ENCODE measurements around the gene MTUS2.

Gene MTUS2

DNA sequence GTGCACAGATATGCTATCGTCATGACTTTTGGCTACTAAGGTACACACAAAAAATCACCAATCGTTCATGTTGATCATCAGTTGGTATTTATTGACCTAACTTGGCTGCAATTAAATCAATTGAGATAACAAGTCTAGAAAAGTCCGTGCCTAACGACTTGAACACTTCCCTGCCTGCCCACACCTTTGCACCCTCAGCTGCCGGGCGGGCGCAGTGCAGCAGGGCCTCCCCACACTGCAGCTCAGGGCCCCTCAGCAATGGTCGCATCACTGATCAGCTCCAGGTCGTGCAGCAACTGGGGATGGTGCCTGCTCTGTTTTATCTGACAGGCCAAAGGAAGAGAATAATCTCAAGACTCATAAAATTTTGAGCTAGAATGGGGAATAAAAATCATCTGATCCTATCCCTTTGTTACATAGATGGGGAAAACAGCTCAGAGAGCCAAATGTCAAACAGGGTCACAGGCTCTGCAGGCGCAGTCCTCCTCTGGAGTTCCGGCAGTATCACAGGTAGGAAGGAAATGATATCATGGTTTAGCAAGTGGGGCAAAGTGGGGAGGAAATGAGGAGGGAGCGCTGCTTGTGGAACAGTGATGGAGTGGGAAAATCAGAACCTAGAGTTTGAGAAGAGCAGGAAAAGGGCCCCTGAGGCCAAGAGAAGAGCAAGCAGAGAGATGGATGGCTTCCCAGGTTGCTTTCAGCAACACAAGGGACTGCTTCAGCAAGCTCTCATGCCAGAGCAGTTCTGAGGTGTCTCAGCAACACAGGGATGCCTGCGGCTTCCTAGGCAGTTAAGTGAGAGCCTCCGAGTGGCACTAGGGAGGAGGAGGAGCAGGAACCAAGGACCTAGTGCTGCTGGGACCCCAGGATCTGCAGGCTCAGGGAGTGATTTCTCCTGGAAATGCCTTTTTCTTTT is 717.9 kb downstream of the MTUS2 start:
- DNase-seq (ENCODE audit: low read depth in 4 of 4, low spot score in 1 of 4), result no peak

DNA sequence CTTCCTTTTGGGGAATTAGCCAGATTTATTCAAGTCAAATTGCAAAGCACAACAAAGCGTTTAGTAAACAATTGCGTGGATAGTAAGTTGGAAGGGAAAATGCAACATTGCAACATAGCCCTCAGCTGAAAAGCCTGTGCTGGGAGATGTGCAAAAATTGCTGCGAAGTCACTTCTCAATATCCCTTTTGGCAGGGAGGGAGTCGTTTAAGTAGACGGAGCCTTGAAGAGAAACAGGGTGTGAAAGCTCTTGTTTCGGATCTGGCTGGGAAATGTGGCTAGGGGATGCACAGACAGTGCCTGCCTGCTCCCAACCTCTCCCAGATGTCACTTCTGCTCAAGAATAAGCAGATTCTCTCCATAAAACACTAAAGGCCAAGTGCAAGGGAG is 718.5 kb downstream of the MTUS2 start:
- no peak for DNase-seq (ENCODE audit: low read depth in 4 of 4, low spot score in 1 of 4)

DNA sequence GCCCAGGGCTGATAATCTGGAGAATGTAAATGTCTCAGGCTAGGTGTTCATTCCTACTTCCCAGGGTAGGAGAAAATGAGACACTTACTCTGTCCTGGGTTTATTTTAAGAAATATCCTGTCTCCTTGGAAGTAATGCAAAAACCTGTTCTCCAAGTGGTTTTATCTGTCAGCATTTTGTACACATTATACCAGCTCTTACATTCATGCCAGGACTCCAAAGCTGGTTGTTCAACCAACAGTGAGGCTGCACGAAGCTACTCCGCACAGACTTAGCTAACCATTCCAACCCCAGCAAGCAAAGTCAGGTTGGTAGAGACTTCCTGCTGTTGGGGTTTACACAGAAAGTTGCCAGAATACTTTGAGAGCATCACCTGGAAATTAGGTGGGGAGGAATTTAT is 719.7 kb downstream of the MTUS2 start:
- no peak for DNase-seq (ENCODE audit: low read depth in 4 of 4, low spot score in 1 of 4)

DNA sequence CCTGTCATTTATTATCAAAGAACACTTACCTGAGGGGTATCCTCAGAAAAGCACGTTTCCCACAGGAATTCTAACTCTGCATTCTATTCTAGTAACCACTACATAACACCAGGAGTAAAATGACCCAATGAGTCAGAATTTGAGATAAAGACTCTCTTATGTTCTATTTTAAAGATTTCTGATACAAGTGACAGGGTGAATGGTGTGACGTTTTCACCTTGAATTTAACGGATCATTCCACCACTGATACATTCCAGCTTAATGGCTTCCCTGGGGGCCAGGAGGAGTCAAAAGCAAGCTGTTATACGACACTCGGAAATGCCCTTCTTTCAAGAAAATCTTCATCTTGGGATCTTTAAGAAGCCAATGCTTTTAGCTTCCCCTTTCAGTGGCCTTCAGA is 720.2 kb downstream of the MTUS2 start:
- no peak for DNase-seq (ENCODE audit: low read depth in 4 of 4, low spot score in 1 of 4)

DNA sequence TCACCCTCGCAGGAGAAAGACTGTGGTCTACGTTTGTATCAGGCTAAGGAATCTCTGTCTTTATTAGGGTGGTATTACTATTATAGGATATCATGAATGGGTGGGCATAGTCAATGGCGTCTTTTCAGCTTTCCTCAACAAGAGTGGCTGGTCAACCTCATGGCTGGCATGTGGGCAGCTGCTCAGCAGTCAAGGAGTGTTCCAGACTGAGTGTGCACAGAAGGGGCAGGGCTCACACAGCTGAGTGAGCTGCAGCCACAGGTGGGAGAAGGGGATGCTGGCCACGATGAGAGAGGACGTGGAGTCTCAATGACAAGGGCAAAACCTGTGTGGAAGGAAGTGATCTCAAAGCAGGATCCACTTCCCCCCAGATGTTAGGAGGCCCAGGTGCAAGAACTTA is 720.7 kb downstream of the MTUS2 start:
- no peak for DNase-seq (ENCODE audit: low read depth in 4 of 4, low spot score in 1 of 4)

DNA sequence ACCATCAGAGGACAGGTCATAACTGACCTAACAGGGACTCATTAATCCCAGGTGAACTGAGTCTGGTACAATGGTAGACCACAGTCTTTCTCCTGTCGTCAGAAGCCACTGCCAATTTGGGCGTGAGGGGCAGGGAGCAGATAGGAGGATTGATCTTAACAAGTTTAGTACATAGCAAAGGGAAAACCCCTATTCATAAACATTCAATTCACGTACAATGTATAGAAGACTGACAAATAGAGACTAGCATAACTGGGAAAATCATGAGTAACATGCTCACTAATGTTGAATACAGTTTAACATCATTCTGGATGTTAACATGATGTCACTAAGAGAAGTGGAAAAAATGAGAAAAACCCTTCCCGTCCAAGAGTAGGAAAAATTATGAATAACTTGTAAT is 721.3 kb downstream of the MTUS2 start:
- no peak for DNase-seq (ENCODE audit: low read depth in 4 of 4, low spot score in 1 of 4)

DNA sequence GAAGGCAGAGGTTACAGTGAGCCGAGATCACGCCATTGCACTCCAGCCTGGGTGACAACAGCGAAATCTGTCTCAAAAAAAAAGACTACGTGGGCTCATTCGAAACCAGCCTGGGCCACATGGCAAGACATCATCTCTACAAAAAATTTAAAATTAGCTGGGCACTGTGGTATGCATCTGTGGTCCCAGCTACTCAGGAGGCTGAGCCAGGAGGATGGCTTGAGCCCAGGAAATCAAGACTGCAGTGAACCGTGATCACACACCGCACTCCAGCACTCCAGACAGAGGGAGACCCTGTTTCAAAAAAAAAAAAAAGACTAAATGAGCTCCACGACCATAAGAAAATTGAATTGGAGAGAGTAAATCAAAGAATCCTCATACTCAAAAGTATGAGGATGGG is 722.2 kb downstream of the MTUS2 start:
- no peak for DNase-seq (ENCODE audit: low read depth in 4 of 4, low spot score in 1 of 4)

DNA sequence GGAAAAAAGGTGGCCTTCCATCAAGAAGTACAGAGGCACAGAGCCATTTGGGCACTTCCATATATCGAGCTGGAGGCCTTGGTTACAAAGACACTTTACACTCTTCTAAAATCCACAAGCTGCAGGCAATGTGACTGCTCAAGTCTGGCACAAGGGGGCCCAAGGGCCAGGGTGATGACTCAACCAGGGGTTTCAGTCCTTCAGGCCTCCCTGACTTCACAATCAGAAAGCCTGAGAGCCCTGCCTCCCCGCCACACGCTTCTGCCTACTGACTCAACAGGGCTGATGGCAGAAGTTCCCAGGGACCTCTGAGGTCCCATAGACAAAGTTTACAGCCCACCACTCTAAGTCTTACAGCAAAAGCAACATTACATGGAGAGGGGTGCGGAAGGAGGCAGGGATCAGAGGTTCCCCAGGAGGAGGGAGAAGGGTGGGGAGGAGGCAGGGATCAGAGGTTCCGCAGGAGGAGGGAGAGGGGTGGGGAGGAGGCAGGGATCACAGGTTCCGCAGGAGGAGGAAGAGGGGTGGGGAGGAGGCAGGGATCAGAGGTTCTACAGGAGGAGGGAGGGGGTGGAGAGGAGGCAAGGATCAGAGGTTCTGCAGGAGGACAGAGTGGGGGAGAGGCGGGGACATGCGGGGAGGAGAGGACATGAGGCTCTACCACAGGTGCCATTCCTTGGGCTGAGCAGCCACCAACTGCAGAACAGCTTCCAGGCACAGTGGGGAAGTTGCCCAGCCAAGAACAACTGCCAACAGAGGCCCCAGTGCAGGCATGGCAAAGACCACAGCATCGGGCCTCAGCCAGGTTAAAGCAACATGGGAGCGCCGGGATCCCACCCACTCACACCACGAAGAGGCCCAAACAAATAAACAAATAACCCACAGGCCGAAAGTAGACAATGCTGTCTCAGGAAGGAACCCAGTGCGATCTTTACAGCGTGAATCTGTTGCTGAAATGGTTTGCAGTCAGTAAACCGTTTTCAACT is 723.4 kb downstream of the MTUS2 start:
- peak; percentile 4 to 57 (median 28) for DNase-seq (ENCODE audit: low read depth in 4 of 4, low spot score in 1 of 4)

DNA sequence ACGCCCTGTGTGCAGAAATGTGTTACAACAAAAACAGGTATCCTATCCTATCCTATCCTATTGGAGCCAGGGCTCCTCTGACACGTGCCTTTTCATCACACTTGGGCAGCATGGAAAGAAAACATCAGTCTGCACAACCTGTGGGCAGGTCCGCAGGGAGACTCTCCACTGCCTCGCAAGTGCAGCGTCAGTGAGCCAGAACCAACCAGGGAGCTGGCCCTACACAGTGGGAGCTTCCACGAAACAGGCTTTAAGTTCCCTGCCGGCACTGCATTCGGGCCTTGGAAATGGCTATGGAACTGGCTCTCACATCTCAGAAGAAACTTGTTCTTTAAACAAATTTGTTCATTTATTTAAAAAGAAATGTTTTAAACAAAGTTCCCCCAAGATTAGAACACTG is 725.8 kb downstream of the MTUS2 start:
- DNase-seq (ENCODE audit: low read depth in 4 of 4, low spot score in 1 of 4), result no peak

DNA sequence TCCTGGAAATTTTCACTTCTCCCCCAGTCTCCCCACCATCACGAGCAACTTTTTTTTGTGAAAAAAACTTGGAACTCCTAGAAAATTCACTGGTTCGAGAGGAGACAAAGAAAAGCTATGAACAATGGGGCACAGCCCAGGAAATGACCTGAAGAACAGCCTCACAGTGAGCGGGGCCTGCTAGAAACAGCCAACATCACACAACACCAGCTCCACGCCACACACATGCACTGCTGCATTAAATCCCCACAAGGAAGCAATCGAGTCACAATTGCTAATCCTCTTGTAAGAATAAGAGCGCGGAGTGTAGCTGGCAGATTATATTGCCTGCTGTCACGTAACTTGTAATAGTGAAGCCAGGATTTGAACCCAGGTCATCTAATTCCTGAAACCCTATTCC is 726.5 kb downstream of the MTUS2 start:
- no peak for DNase-seq (ENCODE audit: low read depth in 4 of 4, low spot score in 1 of 4)

DNA sequence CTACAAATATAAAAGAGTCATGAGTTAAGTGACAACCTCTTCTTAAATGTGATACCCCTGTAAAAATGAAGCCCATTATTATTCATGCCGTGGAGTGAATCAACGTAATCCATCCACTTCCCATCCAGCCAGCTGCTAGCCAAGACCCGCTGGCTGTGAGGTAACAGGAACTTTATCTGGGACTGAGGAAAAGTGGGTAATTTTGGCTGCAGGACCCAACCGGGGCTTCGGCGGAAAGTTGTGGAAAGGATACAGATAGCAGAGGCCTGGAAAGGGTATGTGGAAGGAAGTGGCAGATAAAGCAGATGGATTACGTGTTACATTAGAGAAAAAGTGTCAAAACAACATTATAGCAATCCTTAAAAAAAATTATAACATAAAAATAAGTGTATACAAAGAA is 727.0 kb downstream of the MTUS2 start:
- no peak for DNase-seq (ENCODE audit: low read depth in 4 of 4, low spot score in 1 of 4)

DNA sequence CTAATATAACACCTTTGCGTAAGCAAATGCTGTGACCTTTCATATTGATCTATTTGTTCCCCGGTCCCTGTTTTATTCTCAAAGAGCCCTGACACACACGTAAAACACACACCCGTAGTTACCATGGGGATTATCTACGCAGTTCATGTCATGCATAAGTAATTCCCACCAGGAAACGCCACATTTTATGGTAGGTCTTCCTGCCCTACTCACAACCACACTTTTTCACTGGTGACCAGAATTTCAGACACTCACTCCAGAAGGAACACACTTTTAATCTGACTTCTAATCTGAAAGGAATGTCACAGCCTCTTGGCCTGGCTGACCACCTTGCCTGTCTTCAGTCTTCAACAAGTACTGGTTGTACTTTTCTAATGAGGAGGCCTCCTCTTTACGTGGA is 728.6 kb downstream of the MTUS2 start:
- no peak for DNase-seq (ENCODE audit: low read depth in 4 of 4, low spot score in 1 of 4)

DNA sequence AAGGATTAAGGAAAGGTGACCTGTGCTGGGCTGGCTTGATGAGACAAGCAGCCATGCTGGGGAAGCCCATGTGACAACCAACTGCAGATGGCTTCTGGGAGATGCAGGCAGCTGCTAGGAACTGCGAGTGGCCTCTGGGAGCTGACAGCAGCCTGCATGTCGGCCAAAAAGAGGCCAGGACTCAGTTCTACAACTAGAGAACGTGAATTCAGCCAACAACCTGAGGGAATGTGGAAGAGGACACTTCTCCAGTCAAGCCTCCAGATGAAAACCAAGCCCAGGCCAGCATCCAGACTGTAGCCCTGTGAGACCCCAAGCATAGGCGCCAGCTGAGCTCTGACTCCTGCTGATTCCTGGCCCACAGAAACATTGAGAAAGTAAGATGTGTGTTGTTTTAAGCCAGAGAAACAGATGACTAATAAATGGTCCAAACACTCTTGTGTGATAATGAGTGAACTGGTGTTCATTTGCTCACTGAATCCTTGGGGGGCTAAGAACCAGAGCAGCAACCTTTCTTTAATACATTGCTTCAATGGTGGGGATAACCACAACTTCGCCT is 730.4 kb downstream of the MTUS2 start:
- no peak for DNase-seq (ENCODE audit: low read depth in 4 of 4, low spot score in 1 of 4)

DNA sequence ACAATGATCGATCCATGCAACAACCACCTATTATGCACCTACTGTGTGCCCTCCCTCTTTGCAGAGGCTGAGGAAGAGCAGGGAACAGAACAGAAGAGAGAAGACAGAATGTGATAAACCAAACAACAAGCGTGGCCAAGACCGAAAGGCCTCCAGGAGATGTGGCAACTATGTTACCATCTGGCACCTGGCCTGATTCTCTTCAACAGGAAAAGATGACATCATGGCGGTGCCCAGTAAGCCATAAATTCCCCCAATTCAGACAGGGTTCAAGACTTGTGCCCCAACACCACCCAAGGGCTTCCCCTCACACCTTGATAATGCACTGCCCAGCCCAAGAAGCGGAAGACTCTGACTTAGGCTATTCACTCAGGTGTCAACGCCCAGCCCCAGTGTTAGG is 731.1 kb downstream of the MTUS2 start:
- no peak for DNase-seq (ENCODE audit: low read depth in 4 of 4, low spot score in 1 of 4)

Data from stimulated activated CD4-positive, alpha-beta T cell treated with anti-CD3 and anti-CD28 coated beads, Interleukin-1b, Interleukin-23, amount 100 ng/mL, for 24 hours (primary cell).